Raji (cell line): ENCODE data around the gene EGFL7.

Experiments
- POLR2A ChIP-seq: IDR thresholded peaks from 2 replicates; pipeline ENCODE4 v1.6.1; 2011; ENCODE audit warnings: low read depth, low read length, control low read depth; ENCODE audit not compliant: insufficient read depth

EGFL7 gene

DNA sequence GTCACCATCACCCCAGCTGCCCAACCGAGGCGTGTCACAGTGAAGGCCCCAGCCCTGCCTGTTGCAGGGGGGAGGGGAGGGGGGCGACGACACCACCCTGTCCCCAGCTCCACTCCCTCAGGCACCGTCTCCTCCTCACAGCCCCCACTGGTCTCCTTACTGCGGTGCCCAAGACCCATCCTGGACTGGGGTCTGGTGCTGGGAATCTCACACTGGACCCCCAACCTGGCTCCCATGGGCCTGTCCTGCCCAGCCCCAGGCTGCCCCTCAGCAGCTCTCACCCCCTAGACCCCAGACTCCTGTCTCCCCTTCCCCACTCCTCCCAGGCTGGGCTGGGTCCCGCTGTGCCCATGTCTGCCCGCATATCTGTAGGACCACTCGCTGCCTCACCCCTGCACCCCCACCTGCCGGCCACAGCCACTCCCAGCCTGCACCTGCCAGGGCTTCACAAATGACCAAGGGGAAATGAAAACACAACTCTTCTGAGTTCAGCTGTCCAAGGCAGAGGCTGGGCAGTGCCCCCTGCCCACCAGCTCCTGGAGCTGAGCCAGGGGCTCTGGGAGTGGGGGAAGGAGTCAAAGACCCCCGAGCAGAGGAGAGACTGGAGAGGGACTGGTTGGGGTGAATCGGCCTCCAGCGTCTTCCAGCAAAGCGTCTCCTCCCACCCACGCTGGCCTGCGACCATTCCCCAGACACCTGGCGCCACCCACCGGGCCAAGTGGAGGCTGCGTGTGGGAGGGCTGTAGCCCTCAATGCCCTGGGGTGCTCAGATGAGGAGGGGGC lies 32.6 kb upstream of the EGFL7 start:
- TF ChIP-seq POLR2A, result no peak

DNA sequence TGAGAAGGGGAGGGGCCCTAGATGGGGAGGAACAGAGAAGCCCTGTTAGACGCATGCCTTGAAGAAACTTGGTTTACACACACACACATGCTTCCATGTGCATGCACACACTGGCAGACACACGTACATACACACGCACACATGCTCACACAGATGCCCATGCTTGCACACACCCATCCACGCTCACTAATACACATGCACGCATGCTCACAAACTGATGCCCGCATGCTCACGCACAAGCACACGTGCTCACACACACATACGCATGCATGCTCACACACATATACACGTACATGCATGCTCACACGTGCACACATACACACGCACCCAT lies 32.1 kb upstream of the EGFL7 start:
- TF ChIP-seq POLR2A, result no peak

DNA sequence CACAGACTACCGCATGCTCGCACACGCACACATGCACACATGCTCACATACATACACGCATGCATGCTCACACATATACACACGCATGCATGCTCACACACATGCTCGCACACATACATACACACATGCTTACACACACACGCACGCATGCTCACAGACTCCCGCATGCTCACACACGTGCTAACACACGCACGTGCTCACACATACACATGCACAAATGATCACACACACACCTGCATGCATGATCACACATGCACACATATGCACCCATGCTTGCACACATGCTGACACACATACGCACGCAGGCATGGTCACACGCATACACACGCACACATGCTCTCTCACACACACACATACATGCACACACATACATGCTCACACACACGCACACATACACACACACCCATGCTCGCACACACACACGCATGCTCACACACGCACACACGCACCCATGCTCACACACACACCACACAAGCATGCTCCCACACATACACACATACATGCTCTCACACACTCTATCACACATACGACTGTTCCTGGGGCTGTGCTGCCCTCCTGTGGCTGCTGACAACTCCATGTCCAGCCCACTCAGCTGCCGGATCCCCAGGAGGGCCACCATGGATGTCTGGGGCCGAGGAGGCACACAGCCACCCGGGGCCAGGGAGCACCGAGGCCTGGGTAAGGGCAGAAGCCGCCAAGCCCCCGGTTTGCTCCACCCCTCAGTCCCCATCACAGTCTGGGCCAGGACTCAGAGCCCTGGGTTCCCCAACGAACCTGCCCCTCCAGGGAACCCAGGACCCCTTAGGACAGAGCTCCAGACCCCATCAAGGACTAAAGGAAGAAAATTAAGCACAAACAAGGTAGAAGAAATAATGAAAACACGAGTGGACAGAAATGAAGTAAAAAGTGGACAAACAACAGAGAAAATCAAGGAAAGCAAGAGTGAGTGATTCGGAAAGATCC lies 31.4 kb upstream of the EGFL7 start:
- TF ChIP-seq POLR2A, result no peak

DNA sequence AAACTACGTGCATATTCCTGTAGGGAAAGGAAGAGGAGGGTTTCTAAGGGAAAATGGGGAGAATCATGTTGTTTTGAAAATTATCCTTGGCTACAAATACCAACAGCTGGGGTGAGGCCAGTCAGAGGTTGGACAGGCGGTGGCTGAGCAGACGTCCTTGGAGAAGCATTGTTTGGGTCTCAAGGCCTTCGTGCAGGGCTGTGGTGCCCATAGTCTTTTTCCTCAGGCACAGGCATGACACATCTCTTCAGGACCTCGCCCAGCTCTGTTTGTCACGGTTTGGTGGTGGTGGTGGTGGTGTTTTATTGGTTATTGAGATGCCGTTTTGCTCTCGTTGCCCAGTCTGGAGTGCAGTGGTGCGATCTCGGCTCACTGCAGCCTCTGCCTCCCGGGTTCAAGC lies 27.8 kb upstream of the EGFL7 start:
- TF ChIP-seq POLR2A, result no peak

DNA sequence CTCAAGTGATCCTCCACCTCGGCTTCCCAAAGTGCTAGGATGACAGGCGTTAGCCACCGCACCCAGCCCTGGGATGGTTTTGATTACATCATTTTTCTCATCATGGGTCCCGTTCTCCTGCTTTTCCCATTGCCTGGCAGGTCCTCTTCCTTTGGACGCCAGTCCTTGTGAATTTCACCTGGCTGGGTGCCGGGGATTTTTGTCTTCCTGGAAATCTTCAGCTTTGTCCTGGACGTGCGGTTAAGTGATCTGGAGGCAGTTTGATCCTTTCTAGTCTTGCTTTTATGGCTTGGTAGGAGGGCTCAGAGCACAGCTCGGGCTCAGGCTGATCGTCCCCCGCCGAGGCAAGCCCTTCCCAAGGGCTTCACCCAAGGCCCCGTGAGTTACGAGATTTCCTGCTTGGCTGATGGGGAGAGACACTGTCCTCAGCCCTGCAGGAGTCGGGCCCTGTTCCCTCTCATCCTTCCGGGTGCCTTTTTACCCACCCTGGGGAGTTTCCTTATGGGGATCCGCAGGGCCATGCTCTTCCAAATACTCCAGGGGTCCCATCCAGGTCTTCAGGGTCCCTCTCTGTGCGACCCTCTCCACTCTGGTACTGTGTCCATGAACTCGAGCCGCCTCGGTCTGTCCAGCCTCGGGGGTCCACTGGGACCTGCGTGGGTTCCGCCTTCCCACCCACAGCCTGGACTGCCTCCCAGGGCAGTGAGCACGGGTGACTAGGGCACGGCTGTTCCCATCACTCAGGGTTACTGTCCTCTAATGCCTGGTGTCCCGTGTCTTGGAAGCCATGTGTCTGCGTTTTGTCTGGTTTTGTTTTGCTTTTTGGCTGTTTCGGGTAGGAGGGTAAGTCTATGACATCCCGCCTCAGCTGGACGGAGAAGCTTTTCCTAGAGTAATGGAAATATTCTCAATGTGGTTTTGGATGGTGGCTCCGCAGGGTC lies 22.3 kb upstream of the EGFL7 start:
- no peak for TF ChIP-seq POLR2A

DNA sequence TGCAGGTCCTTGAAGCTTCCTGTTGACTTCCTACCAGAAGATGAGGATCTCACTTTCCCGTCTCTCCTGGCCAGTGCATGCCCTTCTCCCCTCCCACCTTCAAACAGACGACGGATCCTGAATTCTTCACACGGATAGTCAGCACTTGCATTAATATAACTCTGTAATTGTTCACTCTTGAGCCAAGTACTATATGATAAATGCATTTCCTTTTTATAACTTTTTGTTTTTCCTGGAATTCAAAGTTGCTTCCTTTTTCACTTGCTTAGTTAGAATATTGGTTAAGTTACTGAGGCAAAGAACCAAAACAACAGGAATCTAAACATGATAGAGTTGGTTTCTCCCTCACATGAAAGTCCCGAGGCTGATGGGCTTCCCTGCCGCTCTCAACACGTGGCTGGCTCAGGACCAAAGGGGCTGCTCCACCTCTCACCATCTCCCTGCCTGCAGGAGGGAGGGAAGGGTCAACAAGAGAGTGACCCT lies 20.2 kb upstream of the EGFL7 start:
- TF ChIP-seq POLR2A, result no peak

DNA sequence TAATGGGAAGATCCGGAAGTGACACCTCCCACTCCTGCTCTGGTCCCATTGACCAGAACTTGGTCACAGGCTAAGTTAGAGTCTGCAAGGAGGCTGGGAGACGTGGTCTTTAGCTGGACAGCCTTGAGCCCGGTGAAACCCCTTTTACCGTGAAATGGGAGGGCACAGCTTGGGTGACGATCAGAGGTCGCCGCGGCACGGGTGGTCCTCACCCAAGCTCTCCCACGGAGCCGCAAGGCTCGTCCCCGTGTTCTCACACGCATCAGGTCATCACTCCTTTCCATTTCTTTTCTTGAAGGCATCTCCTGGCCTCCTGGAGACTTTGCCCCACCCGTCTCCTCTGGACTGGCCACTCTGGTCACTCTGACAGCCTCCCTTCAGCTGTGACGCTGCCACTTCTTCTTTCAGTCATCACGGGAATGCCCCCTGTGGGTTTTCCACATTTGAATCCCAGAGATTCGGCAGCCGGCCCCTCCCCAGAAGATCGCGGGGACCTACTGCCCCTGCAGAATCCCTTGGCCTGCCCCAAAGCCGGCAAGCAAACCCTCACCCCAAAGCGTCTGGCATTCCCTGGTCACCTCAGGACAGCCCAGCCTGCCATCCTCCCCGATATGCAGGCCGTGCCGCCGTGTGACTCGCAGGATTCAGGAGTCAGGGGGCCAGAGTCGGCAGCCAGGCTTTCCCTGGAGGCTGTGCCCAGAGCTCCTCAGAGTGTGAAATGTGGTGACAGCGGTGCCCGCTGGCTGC lies 18.9 kb upstream of the EGFL7 start:
- TF ChIP-seq POLR2A, result no peak

DNA sequence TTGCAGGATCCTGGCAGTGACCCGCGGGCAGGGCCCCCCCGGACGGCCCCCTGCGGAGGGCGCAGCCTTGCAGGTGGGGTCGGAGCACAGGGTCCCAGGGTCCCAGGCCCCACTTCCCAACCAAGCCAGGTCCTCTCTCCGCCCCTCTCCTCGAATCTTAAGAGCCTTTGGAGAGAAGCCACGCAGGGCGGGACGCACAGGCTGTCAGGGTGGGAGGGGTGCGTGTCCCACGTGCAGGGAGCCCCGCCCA lies 18.4 kb upstream of the EGFL7 start:
- TF ChIP-seq POLR2A, result no peak

DNA sequence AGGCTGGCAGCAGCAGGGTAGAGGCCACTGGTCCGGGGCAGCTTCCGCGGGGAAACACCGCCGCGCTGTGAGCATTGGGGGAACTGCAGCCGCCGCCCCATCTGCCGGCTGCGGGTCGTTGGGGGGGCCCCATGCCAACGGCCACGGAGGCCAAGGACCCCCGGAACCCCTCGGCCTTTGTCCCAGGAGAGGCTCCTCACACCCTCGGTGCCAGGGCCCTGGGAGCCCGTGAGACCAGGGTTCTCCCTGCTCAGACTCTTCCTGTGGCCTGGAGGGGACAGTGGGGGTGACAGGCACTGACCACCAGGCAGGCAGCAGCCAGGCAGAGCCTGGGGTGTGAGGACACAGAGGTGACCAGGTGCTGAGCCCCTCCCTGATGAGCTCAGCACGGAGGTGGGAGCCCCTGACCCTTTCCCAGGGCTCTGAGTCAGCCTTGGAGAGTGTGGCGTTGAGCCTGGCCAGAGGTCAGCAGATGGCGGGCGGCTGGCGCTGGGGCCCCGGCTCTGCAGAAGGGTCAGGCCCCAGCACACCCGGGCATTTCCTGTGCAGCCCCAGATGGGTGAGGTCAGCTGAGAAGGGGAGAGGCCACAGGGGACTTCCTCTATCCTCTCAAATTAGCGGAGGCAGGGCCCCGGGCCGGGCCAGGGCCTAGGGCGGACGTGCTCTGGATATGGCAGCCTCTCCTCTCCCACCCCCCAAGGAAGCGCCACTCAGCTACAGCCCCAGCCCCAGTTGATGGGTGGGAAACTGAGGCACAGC lies 17.9 kb upstream of the EGFL7 start:
- no peak for TF ChIP-seq POLR2A

DNA sequence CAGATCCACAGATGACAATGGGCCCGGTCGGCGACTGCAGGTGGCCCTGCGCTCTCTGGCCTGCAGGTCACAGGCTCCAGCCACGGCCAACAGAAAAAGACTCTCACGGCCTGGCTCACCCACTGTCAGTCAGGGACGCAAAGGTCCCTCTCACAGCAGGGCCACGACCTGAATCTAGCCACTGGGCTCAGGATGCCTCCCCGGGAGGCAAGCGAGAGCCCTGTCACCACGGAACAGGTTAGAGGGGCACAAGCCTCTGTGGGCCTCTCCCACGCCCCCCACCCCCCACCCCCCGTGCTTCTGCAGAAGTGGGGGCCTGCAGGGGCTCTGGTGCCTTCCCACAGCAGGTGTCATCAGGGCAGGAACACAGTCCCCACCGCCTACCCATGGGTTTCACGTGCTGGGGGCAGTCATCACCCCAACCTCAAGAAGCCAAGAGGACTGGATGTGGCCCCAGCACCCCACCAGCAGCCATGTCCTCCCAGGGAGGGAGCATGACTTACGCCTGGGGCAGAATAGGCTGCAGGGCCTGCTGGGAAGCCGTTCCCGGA lies 17.3 kb upstream of the EGFL7 start:
- TF ChIP-seq POLR2A, result no peak

DNA sequence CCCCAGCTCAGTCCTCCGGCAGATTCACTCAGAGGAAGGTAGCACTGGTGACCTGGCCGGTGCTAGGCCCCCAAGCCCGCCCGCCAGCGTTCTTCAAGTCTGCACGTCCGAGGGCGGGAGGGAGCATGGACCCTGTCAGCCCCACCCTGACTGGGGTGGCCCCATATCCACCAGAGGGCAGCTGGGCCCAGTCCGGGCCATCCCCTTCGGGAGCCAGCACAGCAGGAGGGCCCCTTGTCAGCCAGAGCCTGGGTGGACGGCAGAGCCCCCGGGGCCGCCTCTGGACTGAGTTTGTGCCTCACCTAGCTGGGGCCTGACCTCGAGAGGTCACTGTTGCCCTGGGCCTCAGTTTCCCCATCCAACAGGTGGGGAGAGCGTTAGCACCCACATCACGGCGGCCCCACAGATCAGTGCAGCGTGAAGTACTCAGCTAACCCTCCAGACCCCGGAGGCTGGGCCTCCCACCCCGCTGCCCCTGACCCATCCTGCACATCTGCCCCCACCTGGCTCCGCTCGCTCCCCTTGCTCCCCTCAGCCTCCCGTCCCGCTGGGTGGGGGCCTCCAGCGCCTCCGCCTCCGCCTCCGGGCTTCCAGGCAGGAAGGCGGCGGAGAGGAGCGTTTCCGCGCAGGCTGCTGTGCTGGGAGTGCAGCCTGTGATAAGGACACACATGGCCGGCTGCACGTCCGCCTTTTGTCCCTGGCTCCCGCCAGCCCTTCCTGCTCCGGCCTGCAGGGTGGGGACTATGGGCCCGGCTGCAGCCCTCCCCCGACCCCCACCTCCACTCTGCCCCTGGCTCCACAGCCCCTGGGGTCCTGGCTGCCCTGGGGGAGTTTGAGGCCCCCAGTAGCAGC lies 16.6 kb upstream of the EGFL7 start:
- no peak for TF ChIP-seq POLR2A

DNA sequence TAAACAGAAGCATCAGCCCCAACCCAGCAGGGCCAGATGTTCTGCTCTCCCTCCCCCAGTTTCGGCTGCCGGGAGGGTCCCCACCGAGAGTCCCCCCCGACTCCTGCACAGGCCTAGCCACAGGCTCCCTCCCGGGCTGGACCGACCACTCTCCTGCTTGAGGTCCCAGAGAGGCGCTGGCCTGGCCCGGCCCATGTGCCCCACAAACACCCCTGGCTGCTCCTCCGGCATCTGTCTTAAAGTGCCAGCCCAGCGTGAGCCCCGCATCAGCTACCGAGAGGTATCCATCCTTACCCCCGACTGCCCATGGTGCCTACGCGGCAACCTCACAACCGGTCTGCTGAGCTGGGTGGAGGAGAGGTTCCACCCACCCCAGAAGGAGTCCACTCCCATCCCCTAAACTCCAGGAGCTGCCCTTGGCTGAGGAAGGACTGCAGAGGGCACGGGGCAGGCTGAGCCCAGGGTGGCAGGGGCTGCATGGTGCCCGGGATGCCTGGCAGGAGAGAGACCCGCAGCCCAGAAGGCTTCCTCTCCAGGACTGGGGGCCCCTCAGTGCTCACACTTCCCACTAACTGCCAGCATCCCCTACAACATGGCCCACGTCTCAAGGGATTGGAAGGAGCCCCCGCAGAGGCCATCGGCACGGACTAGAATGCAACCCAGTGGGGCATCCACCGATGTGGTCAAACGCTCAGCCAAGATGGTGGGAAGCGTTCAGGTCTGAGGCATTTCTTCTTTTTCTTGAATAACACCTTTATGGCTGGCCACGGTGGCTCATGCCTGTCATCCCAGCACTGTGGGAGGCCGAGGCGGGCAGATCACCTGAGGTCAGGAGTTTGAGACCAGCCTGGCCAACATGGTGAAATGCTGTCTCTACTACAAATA lies 15.6 kb upstream of the EGFL7 start:
- no peak for TF ChIP-seq POLR2A
